RWPE2 (cell line): ENCODE measurements around the gene SIL1.

ENCODE experiments used
- ATAC-seq: fragments of 200-7000 bp; cut with Tn5 transposase; 3 replicates; pipeline ENCODE4 v1.9.1; 2021; ENCODE audit warnings: low read depth
- DNase-seq: peaks from one replicate; pipeline ENCODE4 v3.0.0-alpha.2; 2020; ENCODE audit warnings: low spot score
- H3K27ac ChIP-seq: fragments of 450-650 bp; 2 replicates; pipeline ENCODE4 v1.5.1; 2017; ENCODE audit warnings: mild to moderate bottlenecking; ENCODE audit not compliant: poor library complexity, severe bottlenecking
- H3K27me3 ChIP-seq: fragments of 250-450 bp; sonication (Bioruptor Pico); 2 replicates; pipeline ENCODE4 v1.5.1; 2021; ENCODE audit warnings: mild to moderate bottlenecking, moderate library complexity; ENCODE audit not compliant: insufficient read depth, poor library complexity, severe bottlenecking
- H3K36me3 ChIP-seq: fragments of 250-450 bp; sonication (Bioruptor Pico); 2 replicates; pipeline ENCODE4 v1.5.1; 2020; ENCODE audit warnings: low read depth, mild to moderate bottlenecking, moderate library complexity
- H3K4me1 ChIP-seq: fragments of 250-450 bp; sonication (Bioruptor Pico); 2 replicates; pipeline ENCODE4 v1.5.1; 2021; ENCODE audit warnings: mild to moderate bottlenecking, moderate library complexity; ENCODE audit not compliant: insufficient read depth, poor library complexity, severe bottlenecking
- H3K4me3 ChIP-seq: fragments of 250-450 bp; sonication (Bioruptor Pico); 2 replicates; pipeline ENCODE4 v1.5.1; 2021; ENCODE audit warnings: mild to moderate bottlenecking, moderate library complexity; ENCODE audit not compliant: severe bottlenecking
- H3K9me3 ChIP-seq: fragments of 250-450 bp; sonication (Bioruptor Pico); 2 replicates; pipeline ENCODE4 v1.5.1; 2021; ENCODE audit warnings: mild to moderate bottlenecking, moderate library complexity; ENCODE audit not compliant: severe bottlenecking
- TF ChIP-seq, protein P1 (sequence below): fragments of 450-650 bp; IDR thresholded peaks from one replicate; pipeline ENCODE4 v1.5.1; 2017; ENCODE audit warnings: mild to moderate bottlenecking, moderate library complexity; ENCODE audit not compliant: poor library complexity, severe bottlenecking

SIL1 gene

DNA sequence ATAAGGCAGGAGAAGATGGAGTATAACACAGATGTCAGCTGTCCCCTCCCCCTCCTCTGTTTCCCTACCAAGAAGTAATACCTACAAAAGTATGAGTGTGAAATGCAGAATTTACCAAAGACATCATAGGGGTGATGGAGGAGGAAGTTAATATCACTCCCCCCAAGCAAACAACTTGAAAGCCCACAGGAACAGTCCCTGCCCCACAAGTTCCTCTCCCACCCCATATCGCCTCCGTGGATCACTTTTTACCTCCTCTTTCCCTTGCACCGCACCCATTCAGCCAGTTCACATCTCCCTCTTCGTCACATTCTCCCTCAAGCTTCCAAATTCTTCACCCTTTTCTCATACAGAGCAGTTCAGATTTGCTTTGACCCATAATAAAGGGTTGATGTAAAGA is 7.0 kb upstream of the SIL1 start:
- Histone ChIP-seq H3K27me3 (no peaks in the 10 kb centered on the region), H3K4me1 (no peaks in the 10 kb centered on the region), H3K27ac (no peak overlapping the region), H3K36me3 (no peaks in the 10 kb centered on the region), H3K9me3 (no peaks in the 10 kb centered on the region), H3K4me3 (no peak overlapping the region)
- no peak for DNase-seq
- ATAC-seq, result no peak
- TF ChIP-seq, protein P1, sequence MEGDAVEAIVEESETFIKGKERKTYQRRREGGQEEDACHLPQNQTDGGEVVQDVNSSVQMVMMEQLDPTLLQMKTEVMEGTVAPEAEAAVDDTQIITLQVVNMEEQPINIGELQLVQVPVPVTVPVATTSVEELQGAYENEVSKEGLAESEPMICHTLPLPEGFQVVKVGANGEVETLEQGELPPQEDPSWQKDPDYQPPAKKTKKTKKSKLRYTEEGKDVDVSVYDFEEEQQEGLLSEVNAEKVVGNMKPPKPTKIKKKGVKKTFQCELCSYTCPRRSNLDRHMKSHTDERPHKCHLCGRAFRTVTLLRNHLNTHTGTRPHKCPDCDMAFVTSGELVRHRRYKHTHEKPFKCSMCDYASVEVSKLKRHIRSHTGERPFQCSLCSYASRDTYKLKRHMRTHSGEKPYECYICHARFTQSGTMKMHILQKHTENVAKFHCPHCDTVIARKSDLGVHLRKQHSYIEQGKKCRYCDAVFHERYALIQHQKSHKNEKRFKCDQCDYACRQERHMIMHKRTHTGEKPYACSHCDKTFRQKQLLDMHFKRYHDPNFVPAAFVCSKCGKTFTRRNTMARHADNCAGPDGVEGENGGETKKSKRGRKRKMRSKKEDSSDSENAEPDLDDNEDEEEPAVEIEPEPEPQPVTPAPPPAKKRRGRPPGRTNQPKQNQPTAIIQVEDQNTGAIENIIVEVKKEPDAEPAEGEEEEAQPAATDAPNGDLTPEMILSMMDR, result no peak

DNA sequence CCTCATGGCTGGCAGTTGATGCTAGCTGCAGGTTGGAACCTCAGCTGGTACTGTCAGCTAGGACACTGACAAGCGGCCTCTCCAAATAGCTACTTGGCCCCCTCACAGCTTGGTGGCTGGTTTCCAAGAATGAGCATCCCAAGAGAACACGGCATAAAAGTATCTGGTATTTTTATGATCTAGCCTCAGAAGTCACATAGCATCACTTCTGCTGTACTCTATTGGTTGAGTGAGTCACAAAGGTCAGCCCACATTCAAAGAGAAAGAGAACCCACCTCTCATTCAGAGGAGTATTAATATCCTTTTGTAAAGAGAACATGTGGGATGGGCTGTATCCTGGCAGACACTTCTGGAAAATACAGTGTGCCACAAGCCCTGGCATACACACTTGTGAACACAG is 6.0 kb upstream of the SIL1 start:
- H3K4me3 ChIP-seq, result no peak overlapping the region
- ATAC-seq, result no peak; the same call in 2 of the 3 replicates
- H3K9me3 ChIP-seq, result no peaks in the 10 kb centered on the region
- H3K36me3 ChIP-seq, result no peaks in the 10 kb centered on the region
- H3K27ac ChIP-seq, result no peak overlapping the region
- H3K4me1 ChIP-seq, result no peaks in the 10 kb centered on the region
- no peaks in the 10 kb centered on the region for H3K27me3 ChIP-seq
- DNase-seq, result no peak
- TF ChIP-seq, protein P1, result no peak

GRCh38 chr5:139199321-139199720 is 1.2 kb upstream of the SIL1 start:
- ATAC-seq (no peak), DNase-seq (no peak)
- Histone ChIP-seq H3K27ac (no peak overlapping the region), H3K9me3 (no peaks in the 10 kb centered on the region), H3K4me1 (no peaks in the 10 kb centered on the region), H3K36me3 (peaks cover 19% of the 10 kb centered on the region), H3K27me3 (no peaks in the 10 kb centered on the region), H3K4me3 (no peak overlapping the region)
- TF ChIP-seq, protein P1, result no peak

- DNase-seq (no peak), ATAC-seq (no peak)
- TF ChIP-seq, protein P1, result no peak
- no peak overlapping the region for H3K27ac ChIP-seq
- no peaks in the 10 kb centered on the region for H3K4me1 ChIP-seq
- no peaks in the 10 kb centered on the region for H3K27me3 ChIP-seq
- peaks cover 19% of the 10 kb centered on the region for H3K36me3 ChIP-seq
- H3K9me3 ChIP-seq, result no peaks in the 10 kb centered on the region
- H3K4me3 ChIP-seq, result no peak overlapping the region
Observed at GRCh38 chr5:139196296-139196956, 1.7 kb downstream of the SIL1 start.

- Histone ChIP-seq H3K27me3 (no peaks in the 10 kb centered on the region), H3K4me3 (no peak overlapping the region), H3K36me3 (peaks cover 29% of the 10 kb centered on the region), H3K27ac (no peak overlapping the region), H3K4me1 (no peaks in the 10 kb centered on the region), H3K9me3 (no peaks in the 10 kb centered on the region)
- TF ChIP-seq, protein P1, result no peak
- no peak for DNase-seq
- ATAC-seq, result no peak
Observed at GRCh38 chr5:139194486-139194885, 3.7 kb downstream of the SIL1 start.
